ENCODE measurements around the gene HLA-DOA. TPM values are rescaled to one million over a fixed set of nuclear protein-coding genes. Genes with fewer than 3 reads are reported as not detected.

HLA-DOA gene
- total and polyA plus RNA-seq, 2 of the 8 experiments (the other 6 are each of a cell fraction or from before 2014, with no cell fraction given): 23.7 to 89.0 TPM

DNA sequence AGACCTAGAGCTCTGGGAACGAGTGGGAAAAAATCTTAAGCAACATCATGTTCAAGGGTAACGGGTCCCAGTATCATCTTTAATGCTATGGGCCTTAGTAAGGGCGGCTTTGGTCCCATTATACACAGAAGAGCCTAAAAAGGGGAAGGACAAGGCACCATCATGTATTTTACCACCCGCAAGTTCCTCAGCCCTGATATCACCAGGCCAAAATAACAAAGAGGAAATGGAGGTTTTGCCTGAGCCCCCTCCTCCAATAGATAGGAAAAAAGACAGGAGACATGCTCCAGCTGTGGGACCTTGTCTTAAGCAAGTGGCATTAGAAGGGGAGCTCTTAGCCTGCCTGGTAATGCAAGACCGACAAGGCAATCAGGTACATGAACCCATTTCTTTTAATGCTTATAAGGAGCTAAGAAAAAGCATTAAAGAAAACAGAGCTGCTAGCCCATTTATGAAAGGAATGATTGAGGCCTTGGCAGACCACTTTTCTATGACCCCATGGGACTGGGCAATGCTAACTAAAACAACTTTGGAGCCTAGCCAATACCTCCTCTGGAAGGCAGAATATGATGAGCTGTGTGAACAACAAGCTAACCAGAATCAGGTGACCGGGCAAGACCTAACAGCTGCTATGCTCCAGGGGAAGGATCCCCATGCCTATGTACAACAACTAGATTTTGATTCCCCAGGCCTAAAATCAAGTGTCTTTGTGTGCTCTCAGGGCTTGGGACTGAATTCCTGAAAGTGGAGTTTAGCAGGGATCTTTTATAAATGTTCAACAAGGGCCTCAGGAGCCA is 40.8 kb upstream of the HLA-DOA start (continued):
- TF ChIP-seq, protein P1, sequence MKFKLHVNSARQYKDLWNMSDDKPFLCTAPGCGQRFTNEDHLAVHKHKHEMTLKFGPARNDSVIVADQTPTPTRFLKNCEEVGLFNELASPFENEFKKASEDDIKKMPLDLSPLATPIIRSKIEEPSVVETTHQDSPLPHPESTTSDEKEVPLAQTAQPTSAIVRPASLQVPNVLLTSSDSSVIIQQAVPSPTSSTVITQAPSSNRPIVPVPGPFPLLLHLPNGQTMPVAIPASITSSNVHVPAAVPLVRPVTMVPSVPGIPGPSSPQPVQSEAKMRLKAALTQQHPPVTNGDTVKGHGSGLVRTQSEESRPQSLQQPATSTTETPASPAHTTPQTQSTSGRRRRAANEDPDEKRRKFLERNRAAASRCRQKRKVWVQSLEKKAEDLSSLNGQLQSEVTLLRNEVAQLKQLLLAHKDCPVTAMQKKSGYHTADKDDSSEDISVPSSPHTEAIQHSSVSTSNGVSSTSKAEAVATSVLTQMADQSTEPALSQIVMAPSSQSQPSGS (IDR thresholded peaks at IDR 0.05; ENCODE audit: low read length): no peak
- TF ChIP-seq KDM5A (IDR thresholded peaks at IDR 0.05; ENCODE audit: low read length): no peak
- TF ChIP-seq EGR1 (IDR thresholded peaks at IDR 0.05; ENCODE audit: borderline replicate concordance, low read depth, low read length): no peak
- TF ChIP-seq, protein P2, sequence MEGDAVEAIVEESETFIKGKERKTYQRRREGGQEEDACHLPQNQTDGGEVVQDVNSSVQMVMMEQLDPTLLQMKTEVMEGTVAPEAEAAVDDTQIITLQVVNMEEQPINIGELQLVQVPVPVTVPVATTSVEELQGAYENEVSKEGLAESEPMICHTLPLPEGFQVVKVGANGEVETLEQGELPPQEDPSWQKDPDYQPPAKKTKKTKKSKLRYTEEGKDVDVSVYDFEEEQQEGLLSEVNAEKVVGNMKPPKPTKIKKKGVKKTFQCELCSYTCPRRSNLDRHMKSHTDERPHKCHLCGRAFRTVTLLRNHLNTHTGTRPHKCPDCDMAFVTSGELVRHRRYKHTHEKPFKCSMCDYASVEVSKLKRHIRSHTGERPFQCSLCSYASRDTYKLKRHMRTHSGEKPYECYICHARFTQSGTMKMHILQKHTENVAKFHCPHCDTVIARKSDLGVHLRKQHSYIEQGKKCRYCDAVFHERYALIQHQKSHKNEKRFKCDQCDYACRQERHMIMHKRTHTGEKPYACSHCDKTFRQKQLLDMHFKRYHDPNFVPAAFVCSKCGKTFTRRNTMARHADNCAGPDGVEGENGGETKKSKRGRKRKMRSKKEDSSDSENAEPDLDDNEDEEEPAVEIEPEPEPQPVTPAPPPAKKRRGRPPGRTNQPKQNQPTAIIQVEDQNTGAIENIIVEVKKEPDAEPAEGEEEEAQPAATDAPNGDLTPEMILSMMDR (IDR thresholded peaks at IDR 0.05; ENCODE audit: control extremely low read depth in 1 of 3, insufficient read depth in 1 of 3, low read depth in 1 of 3, low read length in 3 of 3): no peak
- TF ChIP-seq TAF7 (optimal IDR thresholded peaks at IDR 0.05; ENCODE audit: borderline replicate concordance, low read depth, low read length): no peak
- no peak for TF ChIP-seq FOSL1 (IDR thresholded peaks at IDR 0.05; ENCODE audit: insufficient read depth, low read depth, low read length)
- TF ChIP-seq, protein P3, sequence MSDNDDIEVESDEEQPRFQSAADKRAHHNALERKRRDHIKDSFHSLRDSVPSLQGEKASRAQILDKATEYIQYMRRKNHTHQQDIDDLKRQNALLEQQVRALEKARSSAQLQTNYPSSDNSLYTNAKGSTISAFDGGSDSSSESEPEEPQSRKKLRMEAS (IDR thresholded peaks at IDR 0.05): no peak
- TF ChIP-seq BACH1 (IDR thresholded peaks at IDR 0.05; ENCODE audit: low read length): no peak
- TF ChIP-seq GTF2F1 (IDR thresholded peaks at IDR 0.05; ENCODE audit: borderline replicate concordance, low read depth, low read length): no peak
- no peak for TF ChIP-seq POLR2AphosphoS5 (IDR thresholded peaks at IDR 0.05; ENCODE audit: low read depth, low read length)

Data from H1 (cell line).